ENCODE measurements around the gene SPAG17.

SPAG17 gene

DNA sequence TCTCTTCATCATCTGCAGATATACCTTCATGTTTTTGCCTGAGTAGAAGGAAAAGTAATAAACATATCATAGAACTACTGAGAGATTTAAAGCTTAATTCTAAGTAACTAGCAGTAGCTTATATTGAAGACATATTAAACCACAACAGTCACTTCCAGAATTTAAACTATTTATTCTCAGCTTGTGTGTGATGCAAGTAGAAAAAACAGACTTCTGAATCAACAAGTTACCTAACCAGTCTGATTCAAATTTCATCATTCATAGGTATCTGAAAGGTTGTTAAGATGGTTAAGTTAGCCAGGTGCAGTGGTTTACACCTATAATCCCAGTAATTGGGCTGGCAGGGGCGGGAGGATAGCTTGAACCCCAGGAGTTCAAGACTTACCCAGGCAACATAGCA is 41.9 kb downstream of the SPAG17 start:
- Histone ChIP-seq H3K27me3 (ENCODE audit: control insufficient read depth in 3 of 3, insufficient read depth in 3 of 3, low read depth in 1 of 3, low read length in 3 of 3) (no peaks in the 10 kb centered on the region), H2BK5ac (ENCODE audit: low read length) (no peak overlapping the region), H2BK12ac (ENCODE audit: low read length) (no peak overlapping the region), H3K27ac (replicated peaks; ENCODE audit: low read length) (no peak overlapping the region), H3K4me2 (ENCODE audit: insufficient read depth, low read length, poor library complexity, severe bottlenecking) (no peak overlapping the region), H3K23ac (ENCODE audit: low read depth, low read length, poor library complexity) (no peak overlapping the region), H2AFZ (ENCODE audit: low read length) (no peak overlapping the region), H4K91ac (ENCODE audit: low read depth, low read length, poor library complexity) (no peak overlapping the region), H3K4me3 (ENCODE audit: low read length in 2 of 2) (no peak overlapping the region), H3K4me1 (ENCODE audit: control insufficient read depth in 2 of 2, insufficient read depth in 1 of 2, low read depth in 1 of 2, low read length in 2 of 2) (peaks cover 1 to 7% of the 10 kb centered on the region in 2 donors), H2BK120ac (ENCODE audit: low read depth, low read length) (no peak overlapping the region), H3K9me3 (replicated peaks in 1 of 2; ENCODE audit: control insufficient read depth in 2 of 2, insufficient read depth in 1 of 2, low read depth in 1 of 2, low read length in 2 of 2) (no peaks in the 10 kb centered on the region), H3K18ac (ENCODE audit: low read length) (no peak overlapping the region), H3K9ac (ENCODE audit: low read depth, low read length, poor library complexity) (no peak overlapping the region), H4K8ac (ENCODE audit: low read depth, low read length) (no peak overlapping the region), H3K79me1 (ENCODE audit: low read depth, low read length) (no peaks in the 10 kb centered on the region), H2BK15ac (ENCODE audit: low read length) (no peak overlapping the region), H3K36me3 (replicated peaks in 1 of 2; ENCODE audit: control insufficient read depth in 2 of 2, insufficient read depth in 2 of 2, low read length in 2 of 2) (no peaks in the 10 kb centered on the region), H3K4ac (ENCODE audit: low read length) (no peak overlapping the region), H2AK5ac (ENCODE audit: low read depth, low read length) (no peak overlapping the region), H3K14ac (ENCODE audit: low read length) (no peak overlapping the region)
- WGBS, 2 donors (ENCODE audit: extremely low coverage in 2 of 2, insufficient read length in 2 of 2, insufficient replicate concordance in 1 of 2) = no CpG with 5 or more reads among the region's 1 CpG
- no peak for DNase-seq (ENCODE audit: low spot score)

DNA sequence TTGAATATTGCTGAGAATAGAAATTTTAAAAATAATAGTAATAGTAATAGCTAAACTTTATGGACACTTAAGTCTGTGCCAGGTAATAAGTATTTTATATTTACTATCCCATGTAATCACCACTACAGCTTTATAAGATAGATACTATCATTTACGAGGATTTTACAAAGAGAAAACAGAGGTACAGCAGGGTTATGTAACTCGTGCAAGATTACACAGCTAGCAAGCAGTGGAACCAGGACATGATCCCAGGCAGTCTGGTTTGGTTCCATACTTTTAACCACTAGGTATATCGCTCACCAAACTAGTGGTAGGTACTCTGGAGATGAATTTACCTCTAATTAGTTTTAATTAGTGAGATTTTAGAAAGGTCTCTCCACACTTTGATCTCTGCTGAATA is 42.5 kb downstream of the SPAG17 start:
- no peak overlapping the region for H3K18ac ChIP-seq (ENCODE audit: low read length)
- no peak overlapping the region for H2AK5ac ChIP-seq (ENCODE audit: low read depth, low read length)
- no peak overlapping the region for H2BK15ac ChIP-seq (ENCODE audit: low read length)
- H3K9ac ChIP-seq (ENCODE audit: low read depth, low read length, poor library complexity) = no peak overlapping the region
- H3K4me2 ChIP-seq (ENCODE audit: insufficient read depth, low read length, poor library complexity, severe bottlenecking) = no peak overlapping the region
- H3K4ac ChIP-seq (ENCODE audit: low read length) = no peak overlapping the region
- no peaks in the 10 kb centered on the region for H3K79me1 ChIP-seq (ENCODE audit: low read depth, low read length)
- H3K4me1 ChIP-seq (ENCODE audit: control insufficient read depth in 2 of 2, insufficient read depth in 1 of 2, low read depth in 1 of 2, low read length in 2 of 2) = peaks cover 1 to 10% of the 10 kb centered on the region in 2 donors
- H2AFZ ChIP-seq (ENCODE audit: low read length) = no peak overlapping the region
- no peak overlapping the region for H3K23ac ChIP-seq (ENCODE audit: low read depth, low read length, poor library complexity)
- H2BK120ac ChIP-seq (ENCODE audit: low read depth, low read length) = no peak overlapping the region
- H3K4me3 ChIP-seq (ENCODE audit: low read length in 2 of 2) = no peak overlapping the region
- no peak overlapping the region for H2BK5ac ChIP-seq (ENCODE audit: low read length)
- no peak overlapping the region for H3K14ac ChIP-seq (ENCODE audit: low read length)
- no peak overlapping the region for H4K91ac ChIP-seq (ENCODE audit: low read depth, low read length, poor library complexity)
- no CpG with 5 or more reads among the region's 3 CpGs for WGBS, 2 donors (ENCODE audit: extremely low coverage in 2 of 2, insufficient read length in 2 of 2, insufficient replicate concordance in 1 of 2)
- H3K9me3 ChIP-seq (replicated peaks in 1 of 2; ENCODE audit: control insufficient read depth in 2 of 2, insufficient read depth in 1 of 2, low read depth in 1 of 2, low read length in 2 of 2) = no peaks in the 10 kb centered on the region
- no peaks in the 10 kb centered on the region for H3K36me3 ChIP-seq (replicated peaks in 1 of 2; ENCODE audit: control insufficient read depth in 2 of 2, insufficient read depth in 2 of 2, low read length in 2 of 2)
- no peak for DNase-seq (ENCODE audit: low spot score)
- H3K27ac ChIP-seq (replicated peaks; ENCODE audit: low read length) = no peak overlapping the region
- H2BK12ac ChIP-seq (ENCODE audit: low read length) = no peak overlapping the region
- H4K8ac ChIP-seq (ENCODE audit: low read depth, low read length) = no peak overlapping the region
- H3K27me3 ChIP-seq (ENCODE audit: control insufficient read depth in 3 of 3, insufficient read depth in 3 of 3, low read depth in 1 of 3, low read length in 3 of 3) = no peaks in the 10 kb centered on the region

DNA sequence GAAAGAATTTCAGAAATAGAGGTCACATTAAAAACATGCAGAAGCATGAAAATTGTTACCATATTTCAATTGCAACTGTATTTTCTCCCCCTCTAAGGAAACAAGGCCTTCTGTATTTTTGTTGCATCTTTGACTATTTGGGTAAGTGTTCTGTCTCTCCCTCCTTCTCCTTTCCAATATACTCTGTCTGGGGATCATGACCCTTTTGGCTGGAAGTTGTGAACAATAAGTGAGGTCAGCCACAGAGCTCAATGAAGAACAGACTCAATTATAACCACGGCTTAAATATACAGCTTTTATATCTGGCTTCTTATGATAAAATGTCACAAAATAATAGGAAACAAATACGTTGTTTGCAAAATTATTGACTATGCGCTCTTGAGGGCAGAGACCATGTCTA is 47.1 kb downstream of the SPAG17 start:
- Histone ChIP-seq H3K36me3 (replicated peaks in 1 of 2; ENCODE audit: control insufficient read depth in 2 of 2, insufficient read depth in 2 of 2, low read length in 2 of 2) (no peaks in the 10 kb centered on the region), H2AK5ac (ENCODE audit: low read depth, low read length) (no peak overlapping the region), H3K4ac (ENCODE audit: low read length) (no peak overlapping the region), H3K79me1 (ENCODE audit: low read depth, low read length) (no peaks in the 10 kb centered on the region), H4K91ac (ENCODE audit: low read depth, low read length, poor library complexity) (no peak overlapping the region), H3K14ac (ENCODE audit: low read length) (no peak overlapping the region), H3K23ac (ENCODE audit: low read depth, low read length, poor library complexity) (no peak overlapping the region), H2BK12ac (ENCODE audit: low read length) (no peak overlapping the region), H2AFZ (ENCODE audit: low read length) (no peak overlapping the region), H3K9ac (ENCODE audit: low read depth, low read length, poor library complexity) (no peak overlapping the region), H2BK5ac (ENCODE audit: low read length) (no peak overlapping the region), H3K4me2 (ENCODE audit: insufficient read depth, low read length, poor library complexity, severe bottlenecking) (no peak overlapping the region), H3K18ac (ENCODE audit: low read length) (no peak overlapping the region), H2BK120ac (ENCODE audit: low read depth, low read length) (no peak overlapping the region), H2BK15ac (ENCODE audit: low read length) (no peak overlapping the region), H3K9me3 (replicated peaks in 1 of 2; ENCODE audit: control insufficient read depth in 2 of 2, insufficient read depth in 1 of 2, low read depth in 1 of 2, low read length in 2 of 2) (no peaks in the 10 kb centered on the region), H4K8ac (ENCODE audit: low read depth, low read length) (no peak overlapping the region), H3K4me3 (ENCODE audit: low read length in 2 of 2) (no peak overlapping the region), H3K27ac (replicated peaks; ENCODE audit: low read length) (no peak overlapping the region), H3K4me1 (ENCODE audit: control insufficient read depth in 2 of 2, insufficient read depth in 1 of 2, low read depth in 1 of 2, low read length in 2 of 2) (peaks cover 0 to 17% of the 10 kb centered on the region in 2 donors), H3K27me3 (ENCODE audit: control insufficient read depth in 3 of 3, insufficient read depth in 3 of 3, low read depth in 1 of 3, low read length in 3 of 3) (no peaks in the 10 kb centered on the region)
- no peak for DNase-seq (ENCODE audit: low spot score)
- WGBS, 2 donors (ENCODE audit: extremely low coverage in 2 of 2, insufficient read length in 2 of 2, insufficient replicate concordance in 1 of 2) = no CpG with 5 or more reads among the region's 3 CpGs

DNA sequence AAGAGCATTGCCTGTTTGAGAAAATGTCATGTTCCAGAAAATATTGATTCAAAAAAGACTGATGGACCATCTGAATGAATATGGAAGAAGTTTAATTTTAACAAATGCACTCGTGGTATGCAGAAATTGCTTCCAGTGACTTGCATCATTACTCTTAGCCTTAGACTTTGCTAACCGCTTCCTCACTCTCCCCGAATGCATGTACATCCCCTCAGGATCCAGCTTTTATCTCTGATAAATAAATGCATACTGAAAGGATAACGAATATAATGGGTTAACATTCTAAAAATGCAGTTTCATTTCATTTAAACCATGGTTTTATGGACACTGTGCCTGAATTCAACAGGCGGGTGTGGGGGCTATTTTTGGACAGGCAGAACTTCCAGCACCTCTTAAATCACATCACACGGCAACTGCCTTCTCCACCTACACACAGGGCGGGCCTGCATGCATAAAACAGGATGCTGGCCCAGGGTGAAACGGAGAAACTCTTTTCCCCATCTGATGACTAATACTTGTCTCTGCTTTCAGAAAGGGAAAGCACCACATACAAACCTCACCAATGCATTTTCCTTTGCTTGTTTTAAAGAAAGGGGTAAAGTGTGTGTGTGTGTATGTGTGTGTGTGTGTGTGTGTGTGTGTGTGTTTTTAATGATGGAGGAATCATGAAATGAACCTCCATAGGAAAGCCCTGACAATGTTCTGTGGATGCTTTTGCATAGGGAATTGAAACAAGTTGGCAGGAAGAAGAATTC is 48.7 kb downstream of the SPAG17 start:
- no peak overlapping the region for H2AK5ac ChIP-seq (ENCODE audit: low read depth, low read length)
- H3K9ac ChIP-seq (ENCODE audit: low read depth, low read length, poor library complexity) = no peak overlapping the region
- no peak overlapping the region for H3K18ac ChIP-seq (ENCODE audit: low read length)
- peak overlapping the region; percentile 69 for H2AFZ ChIP-seq (ENCODE audit: low read length)
- H3K36me3 ChIP-seq (replicated peaks in 1 of 2; ENCODE audit: control insufficient read depth in 2 of 2, insufficient read depth in 2 of 2, low read length in 2 of 2) = no peaks in the 10 kb centered on the region
- H3K79me1 ChIP-seq (ENCODE audit: low read depth, low read length) = no peaks in the 10 kb centered on the region
- H2BK15ac ChIP-seq (ENCODE audit: low read length) = no peak overlapping the region
- H3K27me3 ChIP-seq (ENCODE audit: control insufficient read depth in 3 of 3, insufficient read depth in 3 of 3, low read depth in 1 of 3, low read length in 3 of 3) = no peaks in the 10 kb centered on the region
- no peaks in the 10 kb centered on the region for H3K9me3 ChIP-seq (replicated peaks in 1 of 2; ENCODE audit: control insufficient read depth in 2 of 2, insufficient read depth in 1 of 2, low read depth in 1 of 2, low read length in 2 of 2)
- H2BK12ac ChIP-seq (ENCODE audit: low read length) = no peak overlapping the region
- H2BK120ac ChIP-seq (ENCODE audit: low read depth, low read length) = no peak overlapping the region
- no peak overlapping the region for H3K4me3 ChIP-seq (ENCODE audit: low read length in 2 of 2)
- no peak overlapping the region for H4K91ac ChIP-seq (ENCODE audit: low read depth, low read length, poor library complexity)
- no peak overlapping the region for H4K8ac ChIP-seq (ENCODE audit: low read depth, low read length)
- H3K4me1 ChIP-seq (ENCODE audit: control insufficient read depth in 2 of 2, insufficient read depth in 1 of 2, low read depth in 1 of 2, low read length in 2 of 2) = peaks cover 0 to 17% of the 10 kb centered on the region in 2 donors
- no peak overlapping the region for H3K4me2 ChIP-seq (ENCODE audit: insufficient read depth, low read length, poor library complexity, severe bottlenecking)
- no CpG with 5 or more reads among the region's 8 CpGs for WGBS, 2 donors (ENCODE audit: extremely low coverage in 2 of 2, insufficient read length in 2 of 2, insufficient replicate concordance in 1 of 2)
- H3K23ac ChIP-seq (ENCODE audit: low read depth, low read length, poor library complexity) = no peak overlapping the region
- no peak overlapping the region for H3K14ac ChIP-seq (ENCODE audit: low read length)
- no peak overlapping the region for H3K4ac ChIP-seq (ENCODE audit: low read length)
- no peak overlapping the region for H2BK5ac ChIP-seq (ENCODE audit: low read length)
- no peak overlapping the region for H3K27ac ChIP-seq (replicated peaks; ENCODE audit: low read length)
- no peak for DNase-seq (ENCODE audit: low spot score)
